Measurements from ENCODE around the gene UBA1.
A peak's percentile ranks its signal among the peaks of the same experiment; 100 is the strongest.

Gene UBA1

DNA sequence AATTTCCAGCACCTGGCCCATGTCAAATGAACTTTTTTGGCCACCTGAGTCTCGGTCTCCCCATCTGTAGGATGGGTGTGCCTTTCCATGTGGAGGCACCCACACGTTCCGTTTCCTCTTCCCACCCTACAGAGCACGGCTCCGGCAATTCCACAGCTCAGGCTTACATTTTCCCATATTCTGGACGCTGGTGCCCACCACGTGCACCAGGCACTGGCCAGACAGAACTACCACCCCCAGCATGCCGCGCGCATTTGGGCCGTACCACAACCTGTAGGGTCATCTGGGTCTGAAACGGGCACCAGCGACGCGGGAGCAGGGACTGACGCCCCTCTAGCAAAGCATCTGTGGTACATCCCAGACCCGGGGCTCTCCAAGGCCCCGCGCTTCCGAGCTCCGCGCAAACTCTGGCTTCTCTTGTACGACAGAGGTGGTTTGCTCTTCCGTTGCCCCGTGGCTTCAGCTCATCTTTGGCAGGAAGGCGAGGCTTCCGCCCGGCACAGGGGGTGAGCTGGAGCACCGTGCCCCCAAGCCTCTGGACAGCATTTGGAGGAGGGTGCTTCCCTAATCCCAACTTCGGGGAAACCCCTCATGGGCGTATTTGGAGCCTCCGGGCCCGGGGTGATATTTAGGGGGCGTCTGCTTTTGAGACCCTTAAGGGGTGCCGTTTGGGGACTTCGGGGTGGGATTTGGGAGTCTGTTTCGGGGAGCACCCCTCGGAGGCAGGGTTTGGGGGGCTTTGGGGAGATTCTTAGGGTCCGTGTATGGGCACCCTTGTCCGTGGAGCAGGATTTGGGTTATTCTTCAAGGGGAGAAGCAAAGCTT, 3.0 kb upstream of the UBA1 start:
- DNase-seq = peak; percentile 44

DNA sequence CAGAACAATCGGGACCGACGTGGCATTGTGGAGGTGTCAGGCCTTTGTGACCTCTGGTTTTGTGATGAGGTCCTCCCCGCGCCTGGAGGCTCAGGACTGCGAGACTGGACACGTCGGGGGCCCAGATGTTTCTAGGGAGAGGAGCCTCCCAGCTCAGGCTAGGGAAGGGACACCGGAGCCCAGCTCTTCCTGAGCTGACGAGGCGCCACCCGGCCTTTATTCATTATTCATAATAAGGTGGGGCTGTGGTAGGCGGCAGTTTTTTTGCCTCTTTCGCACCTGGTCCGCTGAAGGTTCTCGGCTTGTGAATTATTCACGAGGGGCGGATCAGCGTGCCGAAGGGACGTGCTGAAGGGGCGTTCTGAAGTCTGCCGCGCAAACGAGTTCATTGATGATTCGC, 2.3 kb upstream of the UBA1 start:
- no peak for DNase-seq

GRCh38 chrX:47191806-47192401, 1.7 kb upstream of the UBA1 start:
- no peak for DNase-seq

DNA sequence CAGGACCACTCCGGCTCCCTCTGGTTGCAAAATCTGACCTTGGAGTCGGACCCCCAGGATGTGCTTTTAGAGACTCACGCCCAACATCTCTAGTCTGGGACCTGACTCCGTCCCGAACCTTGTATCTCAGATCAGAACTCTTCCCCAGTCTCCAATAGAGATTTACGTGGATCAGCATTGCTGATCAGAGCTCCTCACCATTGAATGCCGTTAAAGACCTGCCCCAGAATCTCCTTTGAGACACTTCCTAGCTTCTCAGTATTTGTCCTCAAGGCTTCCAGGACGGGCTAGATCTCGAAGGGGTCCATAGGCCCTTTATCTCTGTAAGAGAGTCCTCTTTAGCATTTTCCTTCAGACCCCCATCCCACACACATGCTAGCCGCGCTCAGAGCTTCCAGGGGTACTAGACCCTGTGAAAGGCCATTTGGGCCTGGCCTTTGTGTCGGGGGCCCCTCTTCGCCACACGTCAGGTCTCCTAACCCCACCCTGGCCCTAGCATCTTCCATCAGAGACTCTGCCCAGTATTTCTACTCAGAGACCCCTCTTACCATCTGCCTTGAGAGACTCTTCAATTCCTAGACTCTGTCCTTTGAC, 662 bp downstream of the UBA1 start:
- DNase-seq = no peak

DNA sequence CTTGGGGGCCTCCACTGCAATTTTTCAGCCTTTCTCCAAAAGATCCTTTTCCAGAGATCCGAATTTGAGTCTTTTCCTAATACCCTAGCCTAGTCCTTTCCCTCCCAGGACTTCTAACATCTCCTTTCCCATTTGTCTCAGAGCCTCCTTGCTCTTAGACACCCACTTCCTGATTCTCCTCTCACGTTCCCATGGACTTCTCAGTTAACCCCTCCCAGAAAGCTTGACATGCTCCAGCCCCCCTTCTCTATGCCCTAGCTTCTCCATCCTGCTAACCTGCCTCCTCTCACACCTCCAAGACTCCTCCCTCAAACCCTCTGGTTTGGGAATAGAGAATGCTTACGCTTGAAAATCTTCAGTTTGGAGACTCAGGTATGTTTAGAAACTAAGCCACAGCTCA, 2.5 kb downstream of the UBA1 start:
- DNase-seq = no peak

DNA sequence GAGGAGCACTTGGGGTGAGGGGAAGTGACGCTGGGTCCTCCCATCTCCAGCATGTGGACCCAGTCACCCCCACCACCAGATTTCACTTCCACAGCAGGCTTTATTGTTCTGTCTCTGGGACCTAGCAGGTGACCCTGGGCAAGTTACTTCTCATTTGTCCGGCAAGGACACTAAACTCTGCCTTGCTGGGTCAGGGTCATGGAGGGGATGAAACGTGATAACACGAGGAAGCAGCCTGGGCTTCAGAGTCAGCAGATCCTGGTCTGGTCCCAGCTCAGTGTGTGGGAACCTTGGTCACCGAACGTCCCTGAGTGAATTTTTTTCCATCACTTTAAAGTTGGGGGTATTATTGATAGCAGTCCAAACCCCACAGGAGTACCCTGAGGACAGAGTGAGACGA, 3.9 kb downstream of the UBA1 start:
- DNase-seq = no peak

GRCh38 chrX:47198026-47198686, 4.5 kb downstream of the UBA1 start:
- no peak for DNase-seq

DNA sequence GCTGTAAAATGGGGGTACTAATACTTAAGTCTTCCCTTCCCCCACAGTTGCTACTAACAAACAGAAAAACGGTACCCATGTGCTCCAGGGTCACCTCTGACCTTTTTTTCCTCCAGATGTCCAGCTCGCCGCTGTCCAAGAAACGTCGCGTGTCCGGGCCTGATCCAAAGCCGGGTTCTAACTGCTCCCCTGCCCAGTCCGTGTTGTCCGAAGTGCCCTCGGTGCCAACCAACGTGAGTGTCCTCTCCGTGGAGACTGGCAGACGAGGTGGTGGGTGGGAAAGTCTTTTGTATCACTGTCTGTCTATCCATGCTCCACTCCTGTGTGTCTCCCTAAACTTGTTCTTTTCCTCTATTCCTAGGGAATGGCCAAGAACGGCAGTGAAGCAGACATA, 5.1 kb downstream of the UBA1 start:
- no peak for DNase-seq

DNA sequence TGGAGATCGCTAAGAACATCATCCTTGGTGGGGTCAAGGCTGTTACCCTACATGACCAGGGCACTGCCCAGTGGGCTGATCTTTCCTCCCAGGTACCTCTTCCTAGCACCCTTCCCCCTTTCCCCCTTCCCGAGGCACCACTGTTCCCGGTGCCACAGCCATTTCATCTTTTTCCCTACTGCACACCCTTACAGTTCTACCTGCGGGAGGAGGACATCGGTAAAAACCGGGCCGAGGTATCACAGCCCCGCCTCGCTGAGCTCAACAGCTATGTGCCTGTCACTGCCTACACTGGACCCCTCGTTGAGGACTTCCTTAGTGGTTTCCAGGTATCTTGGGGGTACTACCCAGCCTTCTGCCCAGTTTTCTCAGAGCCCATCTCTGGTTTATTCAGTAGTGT, 5.7 kb downstream of the UBA1 start:
- no peak for DNase-seq

DNA sequence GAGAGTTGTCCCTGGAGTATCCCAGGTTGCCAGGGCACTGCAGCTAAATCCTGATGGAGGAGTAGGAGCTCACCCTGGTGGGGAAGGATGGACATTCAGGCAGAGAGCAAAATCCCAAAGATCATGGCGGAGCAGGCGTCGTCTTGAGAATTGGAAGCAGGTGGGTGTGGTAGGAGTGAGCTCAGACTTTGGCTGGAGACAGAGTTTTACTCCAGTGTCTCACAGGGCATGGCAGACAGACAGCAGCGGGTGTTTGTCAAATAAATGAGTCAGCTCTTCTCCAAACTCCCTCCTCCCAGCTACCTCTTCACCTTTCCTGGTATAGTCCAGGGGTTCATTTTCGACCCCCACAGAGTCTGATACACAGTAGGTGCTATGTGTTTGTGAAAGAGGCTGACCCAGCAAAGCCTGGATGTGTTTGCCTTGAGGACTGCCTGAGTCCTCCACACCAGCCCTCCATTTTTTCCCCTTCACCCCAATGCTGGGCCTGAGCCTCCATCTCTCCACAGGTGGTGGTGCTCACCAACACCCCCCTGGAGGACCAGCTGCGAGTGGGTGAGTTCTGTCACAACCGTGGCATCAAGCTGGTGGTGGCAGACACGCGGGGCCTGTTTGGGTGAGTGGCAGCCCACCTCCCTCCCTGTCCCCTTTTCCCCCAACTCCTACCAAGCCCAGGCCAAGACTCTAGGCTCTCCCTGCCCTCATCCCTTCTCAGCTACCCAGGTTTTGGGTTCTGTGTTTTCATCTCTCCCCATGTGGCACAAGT, 6.9 kb downstream of the UBA1 start:
- no peak for DNase-seq

- no peak for DNase-seq
Measured at GRCh38 chrX:47201345-47201944, 7.8 kb downstream of the UBA1 start.

- no peak for DNase-seq
Measured at GRCh38 chrX:47202316-47202715, 8.7 kb downstream of the UBA1 start.

- no peak for DNase-seq
Measured at GRCh38 chrX:47202877-47203276, 9.2 kb downstream of the UBA1 start.

GRCh38 chrX:47204970-47205369, 11.3 kb downstream of the UBA1 start:
- DNase-seq = no peak

DNA sequence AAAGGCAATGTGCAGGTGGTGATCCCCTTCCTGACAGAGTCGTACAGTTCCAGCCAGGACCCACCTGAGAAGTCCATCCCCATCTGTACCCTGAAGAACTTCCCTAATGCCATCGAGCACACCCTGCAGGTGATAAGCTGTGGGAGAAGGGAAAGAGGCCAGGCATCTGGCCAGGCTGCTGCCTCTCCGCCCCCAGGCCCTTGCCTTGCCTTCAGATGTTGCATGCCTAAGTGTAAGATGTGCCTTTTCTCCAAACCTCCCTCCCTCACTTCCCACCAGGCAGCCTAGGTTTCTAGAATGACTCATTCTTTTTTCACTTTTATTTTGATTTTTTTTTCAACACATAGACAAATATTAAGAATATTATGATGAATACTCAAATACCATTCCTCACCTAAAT, 12.7 kb downstream of the UBA1 start:
- no peak for DNase-seq

DNA sequence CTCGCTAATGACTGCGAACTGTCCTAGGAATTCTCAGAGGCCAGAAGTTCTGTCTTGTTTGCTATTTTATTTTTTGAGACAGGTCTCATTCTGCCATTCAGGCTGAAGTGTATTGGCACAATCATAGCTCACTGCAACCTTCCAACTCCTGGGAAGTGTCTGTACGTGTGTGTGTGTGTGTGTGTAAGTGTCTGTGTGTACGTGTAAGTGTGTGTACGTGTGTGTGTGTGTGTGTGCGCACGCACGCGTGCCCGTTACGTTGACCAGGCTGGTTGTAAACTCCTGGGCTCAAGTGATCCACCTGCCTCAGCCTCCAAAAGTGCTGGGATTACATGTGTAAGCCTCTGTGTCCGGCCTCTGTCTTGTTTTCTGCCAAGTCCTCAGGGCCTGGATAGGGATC, 14.5 kb downstream of the UBA1 start:
- no peak for DNase-seq

DNA sequence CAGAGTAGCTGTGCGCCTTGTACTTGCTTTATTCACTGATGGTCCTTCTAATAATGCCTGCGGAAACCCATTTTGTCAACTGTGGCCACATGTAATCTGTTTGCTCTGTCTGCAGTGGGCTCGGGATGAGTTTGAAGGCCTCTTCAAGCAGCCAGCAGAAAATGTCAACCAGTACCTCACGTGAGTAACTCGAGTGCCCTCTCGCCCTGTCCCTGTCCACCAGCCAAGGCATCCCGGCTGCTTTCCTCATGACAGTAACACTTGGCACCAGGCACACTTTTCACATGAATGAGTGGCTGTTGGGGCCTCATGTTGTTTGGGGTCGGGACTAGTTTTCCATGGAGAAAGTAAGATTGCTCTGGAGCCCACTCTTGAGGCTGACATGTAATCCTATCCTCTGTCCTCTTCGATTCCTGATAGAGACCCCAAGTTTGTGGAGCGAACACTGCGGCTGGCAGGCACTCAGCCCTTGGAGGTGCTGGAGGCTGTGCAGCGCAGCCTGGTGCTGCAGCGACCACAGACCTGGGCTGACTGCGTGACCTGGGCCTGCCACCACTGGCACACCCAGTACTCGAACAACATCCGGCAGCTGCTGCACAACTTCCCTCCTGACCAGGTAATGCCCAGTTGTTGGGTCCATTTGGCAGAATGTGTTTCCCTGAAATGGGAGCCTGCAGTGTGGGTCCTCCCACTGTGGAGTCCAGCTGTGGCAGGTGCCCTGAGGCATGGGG, 16.0 kb downstream of the UBA1 start:
- DNase-seq = no peak

DNA sequence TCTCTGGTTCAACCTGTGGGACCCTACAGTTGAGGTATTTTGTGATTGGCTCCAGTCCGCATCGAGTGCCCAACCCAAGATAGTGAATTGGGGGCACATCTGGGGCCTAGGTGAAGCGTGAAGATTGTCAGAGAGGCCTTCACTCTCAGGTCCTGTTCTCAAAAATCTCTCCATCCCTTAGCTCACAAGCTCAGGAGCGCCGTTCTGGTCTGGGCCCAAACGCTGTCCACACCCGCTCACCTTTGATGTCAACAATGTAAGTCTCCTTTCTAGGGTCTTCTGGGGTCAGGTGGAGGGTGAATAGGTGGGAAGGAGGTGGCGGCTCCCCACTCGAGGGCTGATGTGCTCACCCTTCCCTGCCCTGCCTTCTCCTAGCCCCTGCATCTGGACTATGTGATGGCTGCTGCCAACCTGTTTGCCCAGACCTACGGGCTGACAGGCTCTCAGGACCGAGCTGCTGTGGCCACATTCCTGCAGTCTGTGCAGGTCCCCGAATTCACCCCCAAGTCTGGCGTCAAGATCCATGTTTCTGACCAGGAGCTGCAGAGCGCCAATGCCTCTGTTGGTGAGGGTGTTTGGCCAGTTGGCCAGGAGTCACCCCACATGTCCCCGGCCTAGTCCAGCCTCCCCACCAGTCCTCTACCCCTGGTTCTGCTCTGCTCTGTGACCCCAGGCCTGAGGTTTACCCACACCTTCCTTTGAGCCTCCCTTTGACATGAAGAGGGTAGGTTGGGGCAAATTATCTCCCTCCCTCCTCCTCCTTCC, 17.2 kb downstream of the UBA1 start:
- DNase-seq = no peak

GRCh38 chrX:47212381-47213293, 19.0 kb downstream of the UBA1 start:
- no peak for DNase-seq
